CD4-positive, alpha-beta T cell treated with Interleukin-1 beta for 1 hour (primary cell): ENCODE data around the gene TNNC2.

Experiments
- DNase-seq, 2 donors: peaks; one replicate each; pipeline ENCODE4 v3.0.0-alpha.2; 2020 to 2022

Gene TNNC2

GRCh38 chr20:45779011-45779915, 47.8 kb downstream of the TNNC2 start:
- DNase-seq: no peak

- DNase-seq: no peak
Observed at GRCh38 chr20:45776931-45777330, 50.2 kb downstream of the TNNC2 start.

- no peak for DNase-seq
Observed at GRCh38 chr20:45775411-45775810, 51.7 kb downstream of the TNNC2 start.

GRCh38 chr20:45774945-45775344, 52.2 kb downstream of the TNNC2 start:
- DNase-seq: no peak
